Inferior parietal cortex (tissue), 1 donor: ENCODE data around the gene BTG3.

ENCODE experiments used
- DNase-seq: peaks from one replicate; pipeline ENCODE4 v3.0.0-alpha.2; 2016; ENCODE audit errors: extremely low spot score

BTG3 gene, protein sequence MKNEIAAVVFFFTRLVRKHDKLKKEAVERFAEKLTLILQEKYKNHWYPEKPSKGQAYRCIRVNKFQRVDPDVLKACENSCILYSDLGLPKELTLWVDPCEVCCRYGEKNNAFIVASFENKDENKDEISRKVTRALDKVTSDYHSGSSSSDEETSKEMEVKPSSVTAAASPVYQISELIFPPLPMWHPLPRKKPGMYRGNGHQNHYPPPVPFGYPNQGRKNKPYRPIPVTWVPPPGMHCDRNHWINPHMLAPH

GRCh38 chr21:17612565-17613241, at the start of gene BTG3:
Gene BTG3, minus strand, starts transcription at chr21:17612901. Its CDS starts 3,757 bp downstream, at chr21:17609144.
- peak; percentile 67 for DNase-seq

DNA sequence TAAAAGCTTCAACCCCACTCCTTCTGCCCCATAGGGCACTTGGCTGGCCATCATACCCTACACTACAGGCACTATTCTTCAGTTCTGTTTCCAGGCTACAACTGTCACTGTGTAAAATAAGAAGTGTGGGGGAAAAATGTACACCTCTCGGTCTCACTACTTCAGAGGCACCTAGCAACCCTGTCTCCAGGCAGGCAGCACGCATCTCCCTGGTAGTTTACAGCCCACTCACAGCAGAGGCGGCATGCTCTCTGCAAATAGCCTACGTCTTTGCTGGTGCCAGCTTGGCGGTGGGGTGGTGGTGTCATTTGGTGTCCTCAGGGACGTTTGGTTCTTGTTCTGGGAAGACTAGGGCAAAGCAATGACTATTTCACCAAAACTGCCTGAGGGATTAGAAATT, 48.2 kb upstream of the BTG3 start:
- DNase-seq, result no peak

DNA sequence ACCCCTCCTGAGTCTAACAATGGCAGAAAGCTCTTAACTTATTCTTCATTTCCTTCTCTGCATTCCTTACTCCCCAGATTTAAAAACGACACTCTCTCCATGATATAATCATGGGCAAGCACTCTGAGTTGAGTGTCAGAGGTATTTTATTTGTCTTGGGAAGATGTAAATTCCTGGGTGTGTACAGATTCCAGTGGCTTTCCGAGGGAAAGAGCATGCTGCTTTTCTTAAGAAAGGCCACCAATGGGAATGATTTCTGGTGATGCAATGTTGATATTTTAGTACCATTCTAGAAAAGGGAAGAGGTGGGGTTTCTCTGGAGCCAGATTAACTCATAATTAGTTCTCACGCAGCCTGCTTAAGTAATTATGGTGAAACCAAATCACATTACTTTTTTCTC, 47.8 kb upstream of the BTG3 start:
- DNase-seq, result peak; percentile 26

DNA sequence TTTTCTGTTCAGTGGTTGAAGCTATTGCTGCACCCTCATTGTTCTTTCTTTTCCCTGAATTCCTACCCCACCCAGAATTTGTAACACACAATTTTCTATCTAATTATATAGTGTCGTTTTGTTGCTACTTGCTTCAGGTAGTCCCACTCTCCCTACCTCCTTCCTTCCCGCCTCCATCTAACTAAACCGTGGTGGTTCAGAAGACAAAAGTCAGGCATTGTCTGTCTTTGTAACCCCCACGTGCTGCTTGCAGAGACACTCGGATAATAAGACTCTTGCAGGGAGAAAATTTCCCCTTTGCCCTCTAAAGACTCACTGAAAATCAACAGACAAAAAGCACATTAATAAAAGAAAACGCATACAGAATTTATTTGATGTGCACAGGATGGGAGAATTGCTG, 46.2 kb upstream of the BTG3 start:
- DNase-seq, result no peak

DNA sequence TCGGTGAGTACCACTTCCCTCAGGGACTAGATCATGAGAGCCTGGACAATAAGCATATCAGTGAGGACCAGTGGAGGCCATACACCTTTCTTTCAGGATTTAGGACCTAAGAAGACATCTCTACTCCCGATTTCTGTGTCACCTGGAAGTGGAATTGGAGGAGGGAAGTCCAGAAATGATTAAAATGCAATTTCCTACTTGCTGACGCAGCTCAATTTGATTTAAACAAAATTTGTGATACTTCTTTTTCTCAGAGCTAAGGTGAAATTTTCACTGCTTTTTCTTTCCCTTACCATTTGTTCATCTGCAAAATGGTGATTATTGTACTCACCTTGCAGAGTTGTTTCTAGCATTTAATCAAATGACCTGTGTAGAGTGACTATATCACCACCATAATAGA, 38.8 kb upstream of the BTG3 start:
- DNase-seq, result no peak

GRCh38 chr21:17650292-17650691, 37.6 kb upstream of the BTG3 start:
- DNase-seq, result no peak

DNA sequence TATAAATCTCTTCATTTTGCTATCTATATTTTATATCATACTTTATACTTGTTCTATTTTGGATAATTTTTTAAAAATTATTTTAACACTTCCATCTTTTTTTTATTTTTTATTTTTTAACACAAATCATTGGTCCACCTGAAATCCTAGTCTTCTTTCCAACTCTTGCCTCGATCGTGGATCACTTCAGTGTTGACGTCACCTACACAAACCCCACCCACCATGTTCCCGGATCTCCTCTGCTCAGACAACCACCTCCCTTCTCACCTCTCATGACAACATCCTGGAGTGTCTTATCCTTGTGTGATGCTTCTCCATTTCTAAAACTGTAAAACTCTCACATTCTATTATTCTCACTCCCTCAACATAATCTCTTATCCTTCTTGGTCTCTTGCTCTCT, 34.1 kb upstream of the BTG3 start:
- DNase-seq, result no peak

DNA sequence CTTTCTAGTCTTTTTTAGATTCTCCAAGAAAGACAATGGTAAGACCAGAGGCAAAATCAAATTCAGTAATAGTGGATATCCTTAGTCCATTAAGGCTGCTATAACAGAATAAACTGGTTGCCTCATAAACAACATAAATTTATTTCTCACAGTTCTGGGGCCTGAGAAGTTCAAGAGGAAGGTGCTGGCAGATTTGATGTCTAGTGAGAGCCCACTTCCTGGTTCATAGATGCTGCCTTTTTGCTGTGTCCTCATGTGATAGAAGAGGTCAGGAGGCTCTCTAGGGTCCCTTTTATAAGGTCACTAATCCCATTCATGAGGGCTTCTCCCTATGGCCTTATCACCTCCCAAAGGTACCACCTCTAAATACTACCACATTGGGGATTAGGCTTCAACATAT, 31.5 kb upstream of the BTG3 start:
- no peak for DNase-seq

DNA sequence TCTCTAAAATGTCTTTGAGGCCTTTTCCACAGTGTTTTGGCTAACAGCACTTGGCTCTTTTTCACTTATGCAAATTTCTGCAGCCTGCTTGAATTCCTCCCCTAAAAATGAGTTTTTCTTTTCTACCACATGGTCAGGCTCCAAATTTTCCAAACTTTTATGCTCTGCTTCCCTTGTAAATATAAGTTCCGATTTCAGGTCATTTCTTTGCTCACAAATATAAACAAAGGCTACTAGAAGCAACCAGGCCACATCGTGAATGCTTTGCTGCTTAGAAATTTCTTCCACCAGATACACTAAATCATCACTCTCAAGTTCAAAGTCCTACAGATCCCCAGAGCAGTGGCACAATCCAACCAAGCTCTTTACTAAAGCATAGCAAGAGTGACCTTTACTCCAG, 28.1 kb upstream of the BTG3 start:
- no peak for DNase-seq

- no peak for DNase-seq
Measured at GRCh38 chr21:17636711-17637110, 24.0 kb upstream of the BTG3 start.

GRCh38 chr21:17631195-17631594, 18.5 kb upstream of the BTG3 start:
- peak; percentile 35 for DNase-seq

- no peak for DNase-seq
Measured at GRCh38 chr21:17622018-17622417, 9.3 kb upstream of the BTG3 start.

DNA sequence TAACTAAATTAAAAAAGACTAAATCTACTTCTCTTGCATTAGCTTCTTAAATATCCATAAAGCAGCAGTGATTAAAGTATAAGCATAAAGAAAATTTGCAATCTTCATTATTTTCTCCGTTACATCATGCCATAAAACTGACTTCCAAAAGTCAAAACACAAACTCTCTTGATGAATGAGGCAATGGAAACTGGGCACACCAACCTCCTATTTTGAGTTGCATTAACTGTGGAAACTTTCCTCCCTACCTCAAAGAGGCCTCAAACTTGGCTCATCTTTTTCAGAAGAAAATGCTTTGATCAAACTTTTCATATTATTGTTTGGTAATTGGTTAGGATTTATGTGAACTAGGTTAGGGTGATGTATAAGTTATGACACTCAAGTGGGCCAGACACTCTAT, 4.1 kb upstream of the BTG3 start:
- DNase-seq, result no peak

DNA sequence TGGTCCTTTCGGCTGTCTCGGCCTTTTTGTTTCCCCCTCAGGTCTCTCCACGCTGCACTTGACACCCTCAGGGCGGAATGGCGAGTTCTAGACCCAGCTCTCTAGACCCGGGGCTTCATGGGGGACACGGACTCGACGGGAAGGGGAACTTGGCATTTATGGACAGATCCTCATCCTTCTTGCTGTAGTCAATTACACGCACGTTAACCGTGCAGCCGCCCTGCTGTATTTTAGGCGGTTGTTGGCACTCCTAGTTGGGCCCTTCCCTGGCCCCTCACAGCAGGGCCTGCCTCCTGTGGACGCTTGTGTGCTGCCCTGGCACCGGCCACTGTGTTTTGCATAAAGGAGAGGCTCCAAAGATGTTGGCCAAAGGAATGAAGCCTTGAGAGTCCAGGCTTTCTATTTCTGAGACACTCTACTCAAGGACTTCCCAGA, 558 bp upstream of the BTG3 start:
- no peak for DNase-seq

DNA sequence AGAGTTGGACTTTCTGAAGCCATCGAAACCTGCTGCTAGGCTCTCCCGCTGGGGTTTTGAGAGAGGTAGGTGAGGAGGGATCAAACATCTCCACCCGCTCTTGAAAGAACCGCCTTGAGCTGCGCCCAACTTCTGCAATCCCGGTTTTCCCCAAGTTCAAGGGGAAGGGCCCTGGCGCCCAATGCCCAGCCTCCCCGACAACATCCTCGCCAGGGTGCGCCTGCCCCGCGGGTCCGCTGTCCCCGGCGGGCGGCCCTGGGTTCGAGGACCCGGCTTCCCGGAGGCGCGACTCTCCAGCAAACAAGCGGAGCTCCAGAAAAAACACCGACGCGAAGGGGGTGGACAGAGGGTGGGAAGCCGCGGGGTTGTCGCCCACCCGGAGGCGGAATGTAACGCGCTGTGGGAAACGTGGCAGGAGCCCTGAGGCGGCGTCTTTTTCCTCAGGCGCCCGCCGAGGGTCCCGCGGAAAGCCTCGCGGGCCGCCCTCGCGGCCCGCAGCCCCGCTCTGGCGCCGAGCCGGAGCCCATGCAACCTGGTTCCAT, 607 bp downstream of the BTG3 start:
- no peak for DNase-seq

- peak; percentile 66 for DNase-seq
Measured at GRCh38 chr21:17611414-17612022, 1.2 kb downstream of the BTG3 start.

- no peak for DNase-seq
Measured at GRCh38 chr21:17610911-17611310, 1.8 kb downstream of the BTG3 start.

DNA sequence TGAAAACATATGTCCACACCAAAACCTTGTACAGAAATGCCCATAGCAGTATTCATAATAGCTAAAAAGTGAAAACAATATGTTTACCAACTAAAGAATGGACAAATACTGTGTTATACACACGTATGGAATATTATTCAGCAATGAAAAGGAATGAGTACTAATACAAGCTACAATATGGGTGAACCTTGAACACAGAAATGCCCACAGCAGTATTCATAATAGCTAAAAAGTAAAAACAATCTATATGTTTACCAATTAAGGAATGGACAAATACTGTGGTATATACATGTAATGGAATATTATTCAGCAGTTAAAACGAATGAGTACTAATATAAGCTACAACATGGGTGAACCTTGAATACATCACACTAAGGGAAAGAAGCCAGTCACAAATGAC, 3.0 kb downstream of the BTG3 start:
- DNase-seq, result no peak

- DNase-seq, result no peak
Measured at GRCh38 chr21:17607684-17608083, 5.0 kb downstream of the BTG3 start.

GRCh38 chr21:17602874-17603273, 9.8 kb downstream of the BTG3 start:
- DNase-seq, result no peak

GRCh38 chr21:17598437-17598836, 14.3 kb downstream of the BTG3 start:
- DNase-seq, result no peak

DNA sequence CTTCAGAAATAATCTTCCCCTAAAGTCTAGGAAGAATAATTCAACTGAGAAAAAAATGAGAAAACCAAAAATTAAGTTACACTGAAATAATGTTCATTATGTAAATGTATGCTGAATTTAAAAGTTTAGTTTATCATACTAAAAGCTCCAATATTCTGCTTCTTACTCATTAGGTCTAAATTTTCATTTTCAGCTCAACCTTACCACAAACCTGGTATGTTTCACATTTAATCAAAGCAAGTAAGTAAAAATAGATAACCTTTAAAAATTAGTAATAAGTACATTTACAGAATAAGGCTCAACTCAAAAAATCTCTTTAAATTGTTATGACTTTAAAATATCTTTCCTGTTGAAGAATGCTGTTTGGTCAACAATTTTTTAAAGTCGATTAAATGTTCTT, 15.0 kb downstream of the BTG3 start:
- DNase-seq, result no peak

DNA sequence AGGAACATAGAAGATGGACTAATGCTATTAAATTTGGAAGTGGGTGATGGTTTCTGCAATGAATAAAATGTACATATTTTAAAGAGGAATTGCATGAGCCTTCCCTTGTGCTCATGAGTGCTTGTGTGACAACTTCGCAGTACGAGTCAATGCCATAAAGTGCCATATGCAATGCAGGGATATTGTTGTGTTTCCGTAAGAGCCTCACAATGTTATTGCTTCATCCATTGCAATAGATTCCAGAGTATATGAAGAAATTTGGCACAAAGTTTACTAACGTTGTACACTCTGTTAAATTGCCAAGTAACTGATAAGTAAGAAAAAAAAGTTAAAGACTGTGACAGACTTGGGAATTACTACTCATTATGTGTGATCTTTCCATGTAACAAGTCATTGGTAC, 22.3 kb downstream of the BTG3 start:
- DNase-seq, result no peak
